PC-3 (cell line): Measurements from ENCODE around the gene MAML2.

Experiments
- CTCF ChIP-seq: fragments of 300-600 bp; sonication (generic); conservative IDR thresholded peaks from 2 replicates; pipeline ENCODE4 v1.5.1; 2017; ENCODE audit warnings: antibody characterized with exemption, low read depth, mild to moderate bottlenecking, low read length
- EZH2phosphoT487 ChIP-seq: fragments of 300-600 bp; sonication (generic); IDR thresholded peaks from 2 replicates; pipeline ENCODE4 v1.6.1; 2018; ENCODE audit warnings: mild to moderate bottlenecking, antibody characterized with exemption, low read length, borderline replicate concordance

DNA sequence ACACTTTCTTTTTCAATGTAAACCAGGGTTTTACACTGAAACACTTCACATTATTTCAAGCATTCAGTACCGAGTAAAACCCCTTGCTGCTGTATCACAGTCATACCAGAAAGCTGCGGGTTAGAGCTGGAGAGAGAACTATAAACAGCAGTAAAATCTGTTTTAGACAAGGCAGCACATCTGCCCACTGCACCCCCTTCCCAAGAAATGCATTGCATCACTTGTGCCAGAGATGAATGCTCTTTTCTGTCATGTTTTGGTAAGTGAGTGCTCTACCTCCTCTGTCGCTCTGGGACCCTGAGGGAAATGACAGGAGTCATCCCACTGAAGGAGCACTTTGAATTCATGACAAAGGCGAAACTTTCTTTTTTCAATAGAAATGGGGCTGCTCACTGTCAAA is 107.2 kb downstream of the MAML2 start:
- TF ChIP-seq CTCF: no peak
- no peak for TF ChIP-seq EZH2phosphoT487
